A549 treated with Mapracorat at 1 μM for 4 hours (cell line): Measurements from ENCODE around the gene PGPEP1. TPM values are rescaled to one million over a fixed set of nuclear protein-coding genes. Genes with fewer than 3 reads are reported as not detected.

Source experiments
- total RNA-seq: library from RNA; stranded (reverse); fragments of 200-300 nt; extraction: Qiagen RNA extraction; gene quantifications from 5 replicates; pipeline ENCODE4 v1.2.3, GENCODE V29; 2022

PGPEP1 gene
- total RNA-seq: 1.5 to 4.4 TPM (median 2.9 TPM) in 5 replicates

GRCh38 chr19:18340190-18340989 lies at the start of gene PGPEP1:
Gene PGPEP1, plus strand, starts transcription at chr19:18340598. Its CDS starts 84 bp downstream, at chr19:18340682.

DNA sequence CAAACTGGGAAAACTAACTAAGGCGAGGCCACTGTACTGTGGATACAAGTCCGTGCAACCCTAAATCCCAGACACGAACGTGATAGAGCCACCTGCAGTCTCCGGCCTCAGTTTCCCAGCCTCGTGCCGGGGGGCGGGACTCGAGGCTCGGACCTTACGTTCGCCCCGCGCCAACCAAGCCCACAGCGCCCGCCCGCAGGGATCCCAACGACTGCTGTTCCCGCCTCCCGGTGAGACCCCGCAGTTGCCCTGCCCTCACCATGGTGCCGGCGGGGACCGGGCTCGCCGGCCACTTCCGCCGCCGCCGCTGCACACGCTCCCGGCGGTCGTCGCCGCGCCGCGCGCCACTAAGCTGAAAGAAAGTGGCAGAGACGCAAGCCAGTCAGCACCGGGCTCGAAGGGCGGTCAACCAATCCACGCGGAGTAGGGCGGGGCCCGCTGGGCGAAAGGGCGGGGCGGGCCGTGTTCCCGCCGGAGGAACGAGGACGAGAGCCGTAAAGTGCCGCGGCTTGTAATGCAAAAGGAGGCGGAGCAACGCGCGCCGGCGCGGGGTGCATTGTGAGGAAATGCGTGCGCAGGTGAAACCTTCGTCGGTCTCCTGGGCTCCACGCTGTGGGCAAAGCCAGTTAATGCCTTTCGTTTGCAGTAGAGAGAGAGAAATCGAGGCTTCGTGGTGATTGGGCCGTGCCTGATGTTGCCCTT lies 17.5 kb upstream of the PGPEP1 start, which contains the start of gene LSM4:
LSM4 (minus strand) TSS at position 318 of the 702 bp plus-strand sequence; CDS start at position 262, 56 bp downstream.

GRCh38 chr19:18385675-18386542 lies 45.5 kb downstream of the PGPEP1 start, which contains the start of gene GDF15:
Gene GDF15, plus strand, starts transcription at chr19:18386158. Its CDS starts 32 bp downstream, at chr19:18386190.

GRCh38 chr19:18397242-18398202 lies 57.1 kb downstream of the PGPEP1 start, which contains the start of gene LRRC25:
Gene LRRC25, minus strand, starts transcription at chr19:18397622. Its CDS starts 659 bp downstream, at chr19:18396963.

DNA sequence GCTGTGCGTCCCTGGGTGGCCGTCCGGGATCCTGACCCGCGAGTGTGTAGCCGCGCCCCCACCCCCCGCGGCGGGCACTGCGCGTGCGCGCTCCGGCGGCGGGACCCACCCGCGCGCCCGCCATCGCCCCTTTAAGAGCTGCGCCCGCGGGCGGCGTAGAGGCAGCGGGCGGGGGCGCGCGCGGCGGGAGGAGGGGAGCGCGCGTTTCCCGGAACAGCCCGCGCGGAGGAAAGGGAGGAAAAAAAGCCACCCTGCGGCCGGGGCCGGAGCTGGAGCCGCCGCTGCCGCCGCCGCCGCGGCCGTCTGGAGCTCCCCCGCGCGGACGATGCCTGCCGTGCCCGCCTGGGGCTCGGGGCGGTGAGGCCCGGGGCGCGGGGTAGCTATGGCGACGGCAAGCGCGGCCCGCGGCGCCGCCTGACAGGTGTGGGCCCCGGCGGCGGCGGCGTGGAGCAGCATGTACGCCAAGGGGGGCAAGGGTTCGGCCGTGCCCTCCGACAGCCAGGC lies 78.8 kb downstream of the PGPEP1 start, which contains the start of gene SSBP4:
SSBP4 (plus strand) TSS at position 204 of the 504 bp plus-strand sequence; CDS start at position 455, 251 bp downstream.

Other genes with a start within 250 kb of the PGPEP1 start
- gene MAST3, start 242.8 kb upstream of the PGPEP1 start, total RNA-seq: 1.5 to 2.4 TPM (median 2.1 TPM) in 5 replicates
- 2.7 to 11.5 TPM (median 9.3 TPM) in 5 replicates for gene PIK3R2, start 187.4 kb upstream of the PGPEP1 start, total RNA-seq
- 10.8 to 19.8 TPM (median 14.4 TPM) in 5 replicates for gene IFI30, start 166.8 kb upstream of the PGPEP1 start, total RNA-seq
- 8.3 to 12.8 TPM (median 11.2 TPM) in 5 replicates for gene MPV17L2, start 147.4 kb upstream of the PGPEP1 start, total RNA-seq
- 0.41 to 1.1 TPM (median 0.77 TPM) in 5 replicates for gene RAB3A, start 136.6 kb upstream of the PGPEP1 start, total RNA-seq
- gene PDE4C, start 114.2 kb upstream of the PGPEP1 start, total RNA-seq: 0.24 to 0.49 TPM (median 0.28 TPM) in 4 of 5 replicates, not detected in the other
- 0.40 to 0.77 TPM (median 0.64 TPM) in 5 replicates for gene IQCN, start 66.1 kb upstream of the PGPEP1 start, total RNA-seq
- gene JUND, start 59.0 kb upstream of the PGPEP1 start, total RNA-seq: 23.8 to 57.9 TPM (median 47.3 TPM) in 5 replicates
- 220 to 248 TPM (median 240 TPM) in 5 replicates for gene LSM4, start 17.5 kb upstream of the PGPEP1 start, total RNA-seq
- 14.5 to 31.3 TPM (median 24.7 TPM) in 5 replicates for gene GDF15, start 45.6 kb downstream of the PGPEP1 start, total RNA-seq
- gene LRRC25, start 57.0 kb downstream of the PGPEP1 start, total RNA-seq: 0.06 TPM in 1 of 5 replicates, not detected in the others
- gene SSBP4, start 78.8 kb downstream of the PGPEP1 start, total RNA-seq: 36.0 to 47.5 TPM (median 45.6 TPM) in 5 replicates
- 30.5 to 45.1 TPM (median 41.8 TPM) in 5 replicates for gene ISYNA1, start 97.5 kb downstream of the PGPEP1 start, total RNA-seq
- gene ELL, start 181.5 kb downstream of the PGPEP1 start, total RNA-seq: 3.8 to 6.0 TPM (median 5.3 TPM) in 5 replicates
- 119 to 157 TPM (median 147 TPM) in 5 replicates for gene FKBP8, start 203.0 kb downstream of the PGPEP1 start, total RNA-seq
- 90.2 to 103 TPM (median 98.8 TPM) in 5 replicates for gene KXD1, start 217.3 kb downstream of the PGPEP1 start, total RNA-seq
- gene UBA52, start 231.3 kb downstream of the PGPEP1 start, total RNA-seq: 1,110 to 1,215 TPM (median 1,145 TPM) in 5 replicates
- gene REX1BD, start 248.2 kb downstream of the PGPEP1 start, total RNA-seq: 40.4 to 62.8 TPM (median 60.6 TPM) in 5 replicates